A549 (cell line): ENCODE measurements around the gene HTR1E.

Experiments used
- BHLHE40 ChIP-seq: IDR thresholded peaks from 2 replicates; pipeline ENCODE4 v1.6.1; 2012; ENCODE audit warnings: low read depth, low read length, inconsistent platforms
- CTCF ChIP-seq: fragments of >200 bp; sonication (Bioruptor Twin); formaldehyde crosslinking; IDR thresholded peaks from 3 replicates; pipeline ENCODE4 v1.5.1; 2016
- ELK1 ChIP-seq: fragments of 150-350 bp; IDR thresholded peaks from 2 replicates; pipeline ENCODE4 v1.6.1; 2014; ENCODE audit warnings: low read depth, mild to moderate bottlenecking, low read length
- ESRRA ChIP-seq: fragments of 150-350 bp; IDR thresholded peaks from 2 replicates; pipeline ENCODE4 v1.6.1; 2014; ENCODE audit warnings: mild to moderate bottlenecking, low read length, borderline replicate concordance
- HMGXB4 ChIP-seq: fragments of 250-450 bp; sonication (Bioruptor Pico); IDR thresholded peaks from 2 replicates; pipeline ENCODE4 v1.5.0; 2021; ENCODE audit warnings: mild to moderate bottlenecking, moderate library complexity, borderline replicate concordance
- JUNB ChIP-seq: fragments of >200 bp; sonication (Bioruptor Twin); formaldehyde crosslinking; IDR thresholded peaks from 2 replicates; pipeline ENCODE4 v1.6.1; 2016
- MAX ChIP-seq: IDR thresholded peaks from 2 replicates; pipeline ENCODE4 v1.6.1; 2012
- POLR2A ChIP-seq: IDR thresholded peaks from 2 replicates; pipeline ENCODE4 v1.6.1; 2012; ENCODE audit warnings: mild to moderate bottlenecking, low read length
- RAD21 ChIP-seq, 2 experiments: fragments of >200 bp in 1 of 2; sonication (Bioruptor Twin) in 1 of 2; formaldehyde crosslinking in 1 of 2; IDR thresholded peaks in 1 of 2; conservative IDR thresholded peaks in 1 of 2; 2 replicates in 1 of 2; 3 replicates in 1 of 2; pipeline ENCODE4 v1.6.1; 2012 to 2018; ENCODE audit warnings: inconsistent platforms in 1 of 2
- REST ChIP-seq: fragments of 200-600 bp; sonication (generic); IDR thresholded peaks from 2 replicates; pipeline ENCODE4 v1.6.1; 2016; ENCODE audit warnings: antibody characterized with exemption, mild to moderate bottlenecking, moderate library complexity
- RFX5 ChIP-seq: fragments of 450-650 bp; IDR thresholded peaks from 2 replicates; pipeline ENCODE4 v1.7.1; 2014; ENCODE audit warnings: antibody characterized with exemption, mild to moderate bottlenecking, moderate library complexity
- SMC3 ChIP-seq: fragments of >200 bp; sonication (Bioruptor Twin); formaldehyde crosslinking; IDR thresholded peaks from 3 replicates; pipeline ENCODE4 v1.6.1; 2018; ENCODE audit warnings: inconsistent platforms

GRCh38 chr6:87053312-87053711 lies 116.0 kb downstream of the HTR1E start:
- TF ChIP-seq SMC3 (no peak), RAD21 (conservative IDR thresholded peaks at IDR 0.05 in 1 of 2, IDR thresholded peaks at IDR 0.05 in 1 of 2) (no peak), CTCF (no peak), MAX (no peak), ESRRA (no peak), BHLHE40 (no peak), ELK1 (no peak), JUNB (no peak), HMGXB4 (CRISPR knock-in tag) (no peak), POLR2A (no peak), REST (no peak), RFX5 (no peak)
